ENCODE measurements around the gene TMEM8B. TPM values are rescaled to one million over a fixed set of nuclear protein-coding genes. Genes with fewer than 3 reads are reported as not detected.
A peak's percentile ranks its signal among the peaks of the same experiment; 100 is the strongest.

TMEM8B gene
- polyA plus RNA-seq, 3 donors, result 2.6 to 11.6 (median 3.8) TPM

GRCh38 chr9:35790385-35791296 is 38.4 kb upstream of the TMEM8B start:
- H3K36me3 Mint-ChIP-seq, result peaks cover 0 to 1% of the 10 kb centered on the region in 2 donors
- H3K27ac Mint-ChIP-seq, result no peak overlapping the region
- Histone ChIP-seq H3K4me3 (replicated peaks in 1 of 3; ENCODE audit: low read depth in 2 of 3, low read length in 3 of 3) (no peak overlapping the region), H3K27ac (ENCODE audit: low read depth in 1 of 2, low read length in 2 of 2) (no peak overlapping the region), H3K9me3 (replicated peaks in 1 of 2; ENCODE audit: control insufficient read depth in 1 of 2, insufficient read depth in 1 of 2, low read length in 2 of 2) (no peaks in the 10 kb centered on the region), H2AFZ (ENCODE audit: insufficient read depth, low read depth, low read length, poor library complexity, severe bottlenecking) (no peak overlapping the region), H3K9ac (ENCODE audit: insufficient read depth, low read length, poor library complexity, severe bottlenecking) (no peak overlapping the region), H3K27me3 (ENCODE audit: control insufficient read depth in 2 of 2, insufficient read depth in 2 of 2, low read length in 2 of 2) (peaks cover 0 to 13% of the 10 kb centered on the region in 2 donors), H3K36me3 (replicated peaks in 1 of 2; ENCODE audit: control insufficient read depth in 1 of 2, insufficient read depth in 2 of 2, low read length in 2 of 2) (no peaks in the 10 kb centered on the region), H3K4me2 (replicated peaks; ENCODE audit: extremely low read depth, low read length, poor library complexity, severe bottlenecking) (peak overlapping the region; percentile 35), H4K20me1 (ENCODE audit: insufficient read depth, low read length) (no peaks in the 10 kb centered on the region), H3K4me1 (ENCODE audit: control insufficient read depth in 1 of 2, insufficient read depth in 2 of 2, low read length in 2 of 2) (no peaks in the 10 kb centered on the region), H3K79me2 (ENCODE audit: insufficient read depth, low read length) (no peaks in the 10 kb centered on the region)
- peaks cover 0 to 4% (median 0%) of the 10 kb centered on the region in 7 donors for H3K9me3 Mint-ChIP-seq
- peak overlapping the region; percentile 34 to 74 for H3K4me3 Mint-ChIP-seq
- intact Hi-C loops (cut with micrococcal nuclease), result loop anchor here (1.0 to 5.0 kb wide), 2 partner anchors 92 kb away; no protein-coding TSS in a partner anchor
- WGBS (ENCODE audit: insufficient coverage), result 80% methylated on average over 26 of the region's 37 CpGs
- H3K27me3 Mint-ChIP-seq (ENCODE audit: low read depth in 3 of 3), result peaks cover 15 to 23% (median 15%) of the 10 kb centered on the region in 3 donors
- peak; percentile 52 to 64 (median 62) for DNase-seq
- H3K4me1 Mint-ChIP-seq, result peaks cover 11% of the 10 kb centered on the region
- peak; percentile 82 for TF ChIP-seq CTCF (IDR thresholded peaks at IDR 0.05)

- H3K36me3 ChIP-seq (replicated peaks in 1 of 2; ENCODE audit: control insufficient read depth in 1 of 2, insufficient read depth in 2 of 2, low read length in 2 of 2), result no peaks in the 10 kb centered on the region
- H3K9ac ChIP-seq (ENCODE audit: insufficient read depth, low read length, poor library complexity, severe bottlenecking), result no peak within 1 kb of the TSS
- H2AFZ ChIP-seq (ENCODE audit: insufficient read depth, low read depth, low read length, poor library complexity, severe bottlenecking), result peak within 1 kb of the TSS; percentile 46
- no peaks in the 10 kb centered on the region for H4K20me1 ChIP-seq (ENCODE audit: insufficient read depth, low read length)
- no peaks in the 10 kb centered on the region for H3K9me3 ChIP-seq (replicated peaks in 1 of 2; ENCODE audit: control insufficient read depth in 1 of 2, insufficient read depth in 1 of 2, low read length in 2 of 2)
- Mint-ChIP-seq H3K27me3 (ENCODE audit: low read depth in 3 of 3) (peaks cover 15 to 23% (median 15%) of the 10 kb centered on the region in 3 donors), H3K9me3 (peaks cover 0 to 4% (median 0%) of the 10 kb centered on the region in 7 donors), H3K36me3 (peaks cover 0 to 1% of the 10 kb centered on the region in 2 donors), H3K4me1 (peaks cover 11% of the 10 kb centered on the region), H3K27ac (no peak within 1 kb of the TSS), H3K4me3 (peak within 1 kb of the TSS; percentile 34 to 74)
- no peak within 1 kb of the TSS for H3K27ac ChIP-seq (ENCODE audit: low read depth in 1 of 2, low read length in 2 of 2)
- H3K4me3 ChIP-seq (replicated peaks in 1 of 3; ENCODE audit: low read depth in 2 of 3, low read length in 3 of 3), result no peak within 1 kb of the TSS
- peak within 1 kb of the TSS; percentile 35 for H3K4me2 ChIP-seq (replicated peaks; ENCODE audit: extremely low read depth, low read length, poor library complexity, severe bottlenecking)
- no peak for TF ChIP-seq CTCF (IDR thresholded peaks at IDR 0.05)
- 28% methylated on average over 42 of the region's 64 CpGs for WGBS (ENCODE audit: insufficient coverage)
- H3K79me2 ChIP-seq (ENCODE audit: insufficient read depth, low read length), result no peaks in the 10 kb centered on the region
- peaks cover 0 to 13% of the 10 kb centered on the region in 2 donors for H3K27me3 ChIP-seq (ENCODE audit: control insufficient read depth in 2 of 2, insufficient read depth in 2 of 2, low read length in 2 of 2)
- no peak for DNase-seq
- intact Hi-C loops (cut with micrococcal nuclease), result loop anchor here in 1 of 2 donors (5.0 kb wide), 1 partner anchor 91 kb away; no protein-coding TSS in a partner anchor
- no peaks in the 10 kb centered on the region for H3K4me1 ChIP-seq (ENCODE audit: control insufficient read depth in 1 of 2, insufficient read depth in 2 of 2, low read length in 2 of 2)
These were observed 37.6 kb upstream of the TMEM8B start, which contains the start of gene NPR2 for GRCh38 chr9:35791297-35791921. Gene NPR2, plus strand, starts transcription at chr9:35791591. Its CDS starts 818 bp downstream, at chr9:35792409.
